C4-2B (cell line): ENCODE data around the gene ATXN1.

Experiments used
- H3K27ac ChIP-seq: fragments of 450-650 bp; 2 replicates; pipeline ENCODE4 v1.5.1; 2017
- ZFX ChIP-seq: fragments of 450-650 bp; IDR thresholded peaks from 2 replicates; pipeline ENCODE4 v1.6.1; 2017
- TF ChIP-seq, protein P1 (sequence below): fragments of 450-650 bp; conservative IDR thresholded peaks from 2 replicates; pipeline ENCODE4 v1.5.1; 2017; ENCODE audit warnings: mild to moderate bottlenecking

Gene ATXN1

DNA sequence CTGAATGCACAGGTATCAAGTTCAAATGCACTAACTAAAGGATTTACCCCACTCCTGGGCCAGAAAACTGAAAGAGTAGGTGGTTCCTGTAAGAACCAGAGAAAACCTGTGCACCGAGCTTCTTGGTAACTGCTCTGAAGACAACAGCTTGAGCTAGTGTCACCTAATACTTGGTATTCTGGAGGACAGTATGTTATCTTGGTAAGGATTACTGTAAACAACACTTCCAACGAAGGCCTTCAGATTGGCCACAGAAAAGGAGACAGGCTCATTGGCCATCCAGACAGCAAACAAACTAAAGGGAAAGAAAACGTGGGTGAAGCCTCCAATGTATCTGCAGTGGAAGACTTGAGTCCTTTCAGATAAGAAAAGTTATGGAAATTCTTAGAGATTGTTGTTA, 461.4 kb downstream of the ATXN1 start:
- TF ChIP-seq ZFX, result no peak
- TF ChIP-seq, protein P1, sequence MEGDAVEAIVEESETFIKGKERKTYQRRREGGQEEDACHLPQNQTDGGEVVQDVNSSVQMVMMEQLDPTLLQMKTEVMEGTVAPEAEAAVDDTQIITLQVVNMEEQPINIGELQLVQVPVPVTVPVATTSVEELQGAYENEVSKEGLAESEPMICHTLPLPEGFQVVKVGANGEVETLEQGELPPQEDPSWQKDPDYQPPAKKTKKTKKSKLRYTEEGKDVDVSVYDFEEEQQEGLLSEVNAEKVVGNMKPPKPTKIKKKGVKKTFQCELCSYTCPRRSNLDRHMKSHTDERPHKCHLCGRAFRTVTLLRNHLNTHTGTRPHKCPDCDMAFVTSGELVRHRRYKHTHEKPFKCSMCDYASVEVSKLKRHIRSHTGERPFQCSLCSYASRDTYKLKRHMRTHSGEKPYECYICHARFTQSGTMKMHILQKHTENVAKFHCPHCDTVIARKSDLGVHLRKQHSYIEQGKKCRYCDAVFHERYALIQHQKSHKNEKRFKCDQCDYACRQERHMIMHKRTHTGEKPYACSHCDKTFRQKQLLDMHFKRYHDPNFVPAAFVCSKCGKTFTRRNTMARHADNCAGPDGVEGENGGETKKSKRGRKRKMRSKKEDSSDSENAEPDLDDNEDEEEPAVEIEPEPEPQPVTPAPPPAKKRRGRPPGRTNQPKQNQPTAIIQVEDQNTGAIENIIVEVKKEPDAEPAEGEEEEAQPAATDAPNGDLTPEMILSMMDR, result no peak
- H3K27ac ChIP-seq, result no peak overlapping the region

DNA sequence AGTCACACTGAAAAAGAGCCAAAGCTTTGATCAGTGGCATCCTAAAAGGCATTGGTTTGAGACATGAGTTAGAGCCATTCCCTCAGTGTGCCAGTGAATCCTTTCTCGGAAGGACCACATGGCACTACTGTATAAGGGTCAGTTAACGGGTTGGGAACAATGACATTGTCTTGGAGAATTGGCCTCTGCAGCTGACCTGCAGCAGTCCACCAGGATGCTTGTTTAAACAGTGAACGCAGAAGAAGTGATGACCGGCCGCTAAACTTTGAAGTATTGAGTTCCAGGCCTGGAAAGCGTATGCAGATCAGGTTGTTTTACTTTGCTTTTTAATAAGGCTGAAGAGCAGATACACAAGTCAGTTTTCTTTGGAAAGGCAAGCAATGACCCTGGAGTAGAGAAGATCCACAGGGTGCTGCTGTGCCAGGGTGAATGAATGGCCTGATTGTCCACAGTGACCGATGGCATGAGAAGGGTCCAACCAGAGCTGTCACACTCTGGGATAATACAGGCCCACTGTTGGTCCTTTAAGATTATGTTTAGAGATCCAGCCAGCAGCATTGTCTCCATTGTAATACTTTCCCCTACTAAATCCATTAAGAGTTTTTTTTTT, 465.1 kb downstream of the ATXN1 start:
- TF ChIP-seq, protein P1, result no peak
- TF ChIP-seq ZFX, result no peak
- no peak overlapping the region for H3K27ac ChIP-seq

DNA sequence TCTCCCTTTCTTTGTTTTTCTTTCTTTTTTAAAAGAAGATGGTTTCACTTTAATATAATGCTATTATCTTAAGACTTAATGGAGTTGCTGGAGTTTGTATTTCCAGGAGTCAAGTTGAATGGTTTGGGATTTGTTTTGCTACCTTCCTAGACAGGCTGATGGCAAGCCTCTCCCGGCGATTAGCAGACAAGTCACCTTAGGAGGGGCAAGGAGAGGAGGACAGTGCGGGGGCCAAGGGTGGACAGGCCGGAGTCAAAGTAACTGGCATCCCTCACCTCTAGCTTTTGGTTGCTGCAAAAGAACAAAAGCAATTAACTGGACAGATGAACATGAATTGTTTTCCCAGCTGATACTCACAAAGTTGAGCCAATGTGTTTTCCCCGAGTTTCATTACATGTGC, 465.8 kb downstream of the ATXN1 start:
- no peak for TF ChIP-seq ZFX
- TF ChIP-seq, protein P1, result no peak

DNA sequence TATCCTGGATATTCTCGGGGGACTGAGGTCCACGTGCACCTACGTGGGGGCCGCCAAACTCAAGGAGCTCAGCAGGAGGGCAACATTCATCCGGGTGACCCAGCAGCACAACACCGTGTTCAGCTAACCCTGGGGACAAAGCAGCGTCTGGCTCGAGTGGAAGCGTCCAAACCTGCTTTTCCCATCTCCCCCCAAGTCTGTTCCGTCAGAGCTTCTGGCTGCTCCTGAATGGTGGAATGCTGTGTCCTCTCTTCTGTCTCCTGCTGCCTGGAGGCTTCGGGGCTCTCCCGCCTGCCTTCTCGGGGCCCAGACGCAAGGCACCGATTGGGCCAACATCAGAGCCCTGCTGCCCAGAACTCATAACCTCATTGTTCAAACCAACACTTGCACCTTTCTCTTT, 466.2 kb downstream of the ATXN1 start:
- TF ChIP-seq ZFX, result no peak
- TF ChIP-seq, protein P1, result no peak

More for the DNA sequence above, 465.8 kb downstream of the ATXN1 start:
- no peak overlapping the region for H3K27ac ChIP-seq

DNA sequence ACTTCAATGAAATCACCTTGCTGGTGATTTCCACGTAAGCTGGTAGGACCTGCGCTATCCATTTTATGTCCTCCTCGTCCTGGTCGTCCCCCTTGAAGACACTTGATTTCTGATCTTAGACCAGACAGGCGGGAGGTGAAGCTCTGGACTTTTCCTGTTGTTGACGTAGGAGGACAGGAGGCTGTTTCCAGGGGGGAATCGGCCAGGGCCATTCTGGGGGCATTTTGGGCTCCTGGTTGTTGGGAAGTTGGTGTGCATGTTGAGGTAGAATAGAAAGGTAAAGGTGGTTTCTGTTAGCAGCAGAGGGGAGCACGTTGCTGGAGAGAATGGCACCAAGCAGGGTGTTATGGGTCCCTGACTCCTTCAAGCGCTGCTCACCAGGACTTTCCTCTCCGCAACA, 466.9 kb downstream of the ATXN1 start:
- TF ChIP-seq, protein P1, result no peak
- no peak for TF ChIP-seq ZFX

More for the DNA sequence above, 466.2 kb downstream of the ATXN1 start:
- no peak overlapping the region for H3K27ac ChIP-seq

DNA sequence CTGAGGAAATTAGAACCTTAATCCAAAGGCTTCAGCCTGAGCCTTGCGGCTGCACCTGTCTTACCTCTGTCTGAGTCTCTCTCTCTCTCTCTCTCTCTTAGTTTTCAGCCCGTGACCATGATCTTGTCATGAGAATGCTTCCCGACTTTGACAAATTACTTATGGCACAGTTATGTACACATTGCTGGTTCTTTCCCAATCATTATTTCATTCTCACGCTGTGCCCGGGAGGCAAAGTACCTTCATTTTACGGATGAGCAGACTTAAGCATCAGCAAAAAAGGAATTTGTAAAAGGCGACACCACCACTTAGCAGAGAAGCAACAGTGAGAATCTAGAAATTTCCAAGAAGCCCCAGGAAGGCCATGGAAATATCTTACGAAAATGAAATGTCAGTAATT, 468.3 kb downstream of the ATXN1 start:
- no peak for TF ChIP-seq ZFX
- TF ChIP-seq, protein P1, result no peak
- no peak overlapping the region for H3K27ac ChIP-seq

More for the DNA sequence above, 466.9 kb downstream of the ATXN1 start:
- H3K27ac ChIP-seq, result no peak overlapping the region

DNA sequence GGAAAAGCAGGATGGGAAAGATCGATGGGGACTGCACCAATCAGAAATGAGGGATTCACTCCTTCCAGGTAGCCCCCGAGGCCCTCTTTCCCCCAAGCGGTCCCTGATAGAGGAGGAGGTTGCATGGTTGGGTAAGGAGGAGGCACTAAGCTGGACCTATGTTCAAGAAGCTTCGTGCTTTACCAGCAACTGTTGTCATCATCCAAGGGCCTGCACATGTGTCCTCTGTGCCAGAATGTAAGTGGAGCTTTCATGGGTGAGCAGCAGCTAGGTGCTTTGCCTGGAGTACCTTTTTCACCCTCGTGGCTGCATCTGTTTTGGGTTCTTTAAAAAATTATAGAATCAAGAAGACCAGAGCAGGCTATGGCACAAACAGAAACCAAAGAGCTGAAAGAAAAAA, 468.8 kb downstream of the ATXN1 start:
- no peak overlapping the region for H3K27ac ChIP-seq
- no peak for TF ChIP-seq ZFX
- TF ChIP-seq, protein P1, result no peak
